Chondrocyte (in vitro differentiated cells): ENCODE measurements around the gene RALGPS1. TPM values are rescaled to one million over a fixed set of nuclear protein-coding genes. Genes with fewer than 3 reads are reported as not detected.

Experiments used
- DNase-seq: peaks from one replicate; pipeline ENCODE4 v3.0.0; 2021; ENCODE audit warnings: mixed read lengths, low spot score
- H3K27ac Mint-ChIP-seq: one replicate; pipeline ENCODE4 v1.8.0; 2021; ENCODE audit warnings: mild to moderate bottlenecking, moderate library complexity, mixed read lengths; ENCODE audit not compliant: unreplicated experiment
- H3K27me3 Mint-ChIP-seq: 2 replicates; pipeline ENCODE4 v1.8.0; 2021; ENCODE audit warnings: low read depth, mixed read lengths
- H3K36me3 Mint-ChIP-seq: 2 replicates; pipeline ENCODE4 v1.8.0; 2021; ENCODE audit warnings: low read depth, mixed read lengths
- H3K4me1 Mint-ChIP-seq: 2 replicates; pipeline ENCODE4 v1.8.0; 2021; ENCODE audit warnings: low read depth, mild to moderate bottlenecking, mixed read lengths
- H3K4me3 Mint-ChIP-seq: one replicate; pipeline ENCODE4 v1.8.0; 2021; ENCODE audit warnings: mild to moderate bottlenecking, moderate library complexity, mixed read lengths; ENCODE audit not compliant: unreplicated experiment
- H3K9me3 Mint-ChIP-seq: 2 replicates; pipeline ENCODE4 v1.8.0; 2021; ENCODE audit warnings: low read depth, mixed read lengths
- total RNA-seq: library from RNA; stranded (reverse); gene quantifications from 3 replicates; pipeline ENCODE4 v1.2.1, GENCODE V29; 2021
- TF ChIP-seq, protein P1 (sequence below): fragments of 200-600 bp; sonication (generic); IDR thresholded peaks from 2 replicates; pipeline ENCODE4 v1.5.0; 2021; ENCODE audit warnings: antibody characterized with exemption, mild to moderate bottlenecking, moderate library complexity

RALGPS1 gene
- total RNA-seq, 1 donor from 2014 or later, result 8.1 TPM

- TF ChIP-seq, protein P1, sequence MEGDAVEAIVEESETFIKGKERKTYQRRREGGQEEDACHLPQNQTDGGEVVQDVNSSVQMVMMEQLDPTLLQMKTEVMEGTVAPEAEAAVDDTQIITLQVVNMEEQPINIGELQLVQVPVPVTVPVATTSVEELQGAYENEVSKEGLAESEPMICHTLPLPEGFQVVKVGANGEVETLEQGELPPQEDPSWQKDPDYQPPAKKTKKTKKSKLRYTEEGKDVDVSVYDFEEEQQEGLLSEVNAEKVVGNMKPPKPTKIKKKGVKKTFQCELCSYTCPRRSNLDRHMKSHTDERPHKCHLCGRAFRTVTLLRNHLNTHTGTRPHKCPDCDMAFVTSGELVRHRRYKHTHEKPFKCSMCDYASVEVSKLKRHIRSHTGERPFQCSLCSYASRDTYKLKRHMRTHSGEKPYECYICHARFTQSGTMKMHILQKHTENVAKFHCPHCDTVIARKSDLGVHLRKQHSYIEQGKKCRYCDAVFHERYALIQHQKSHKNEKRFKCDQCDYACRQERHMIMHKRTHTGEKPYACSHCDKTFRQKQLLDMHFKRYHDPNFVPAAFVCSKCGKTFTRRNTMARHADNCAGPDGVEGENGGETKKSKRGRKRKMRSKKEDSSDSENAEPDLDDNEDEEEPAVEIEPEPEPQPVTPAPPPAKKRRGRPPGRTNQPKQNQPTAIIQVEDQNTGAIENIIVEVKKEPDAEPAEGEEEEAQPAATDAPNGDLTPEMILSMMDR, result no peak
- no peaks in the 10 kb centered on the region for H3K9me3 Mint-ChIP-seq
- H3K27me3 Mint-ChIP-seq, result no peaks in the 10 kb centered on the region
- H3K4me3 Mint-ChIP-seq, result no peak overlapping the region
- peaks cover 16% of the 10 kb centered on the region for H3K36me3 Mint-ChIP-seq
- H3K27ac Mint-ChIP-seq, result no peak overlapping the region
- H3K4me1 Mint-ChIP-seq, result peaks cover 28% of the 10 kb centered on the region
- DNase-seq, result no peak
Measured at GRCh38 chr9:126875756-126876510, 38.6 kb upstream of the RALGPS1 start.

DNA sequence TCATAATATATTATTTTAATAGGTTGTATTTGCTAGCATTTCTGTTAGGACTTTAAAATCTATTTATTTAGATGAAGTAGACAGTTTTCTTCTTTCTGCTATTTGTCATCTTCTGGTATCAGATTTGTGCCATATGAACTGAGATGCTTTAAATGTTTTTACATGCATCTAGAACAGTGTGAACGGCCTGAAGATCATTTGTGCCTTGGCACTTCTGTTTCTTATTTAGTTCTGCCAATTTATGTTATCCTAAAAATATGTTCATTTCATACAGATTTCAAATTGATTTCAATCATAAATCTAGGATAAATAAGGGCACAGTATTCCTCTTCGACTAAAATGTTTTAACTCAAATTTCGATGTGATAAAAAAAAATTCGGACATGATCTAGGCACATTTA lies 38.1 kb upstream of the RALGPS1 start:
- H3K36me3 Mint-ChIP-seq, result peaks cover 18% of the 10 kb centered on the region
- H3K4me3 Mint-ChIP-seq, result no peak overlapping the region
- TF ChIP-seq, protein P1, result no peak
- no peak for DNase-seq
- H3K27me3 Mint-ChIP-seq, result no peaks in the 10 kb centered on the region
- no peak overlapping the region for H3K27ac Mint-ChIP-seq
- peaks cover 28% of the 10 kb centered on the region for H3K4me1 Mint-ChIP-seq
- H3K9me3 Mint-ChIP-seq, result no peaks in the 10 kb centered on the region

DNA sequence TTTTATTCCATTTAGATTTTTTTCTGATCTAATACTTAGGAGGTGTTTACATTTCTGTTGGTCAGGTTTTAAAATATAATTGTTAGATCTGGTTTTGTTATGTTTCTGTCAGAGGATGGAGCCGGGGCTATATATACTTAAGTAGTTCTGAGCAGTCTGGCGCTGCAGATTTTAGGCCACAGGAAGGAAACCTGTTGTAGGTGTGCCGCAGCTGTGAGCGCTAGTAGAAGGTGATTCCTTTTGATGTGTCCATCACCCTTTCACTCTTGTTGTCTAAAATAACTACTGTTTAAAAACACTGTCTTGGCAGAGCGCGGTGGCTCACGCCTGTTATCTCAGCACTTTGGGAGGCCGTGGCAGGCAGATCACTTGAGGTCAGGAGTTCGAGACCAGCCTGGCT lies 37.2 kb upstream of the RALGPS1 start:
- TF ChIP-seq, protein P1, result no peak

GRCh38 chr9:126879288-126879687 lies 35.3 kb upstream of the RALGPS1 start:
- H3K9me3 Mint-ChIP-seq, result no peaks in the 10 kb centered on the region
- DNase-seq, result no peak
- H3K27ac Mint-ChIP-seq, result no peak overlapping the region
- no peaks in the 10 kb centered on the region for H3K27me3 Mint-ChIP-seq
- H3K4me1 Mint-ChIP-seq, result peaks cover 21% of the 10 kb centered on the region
- no peak overlapping the region for H3K4me3 Mint-ChIP-seq
- H3K36me3 Mint-ChIP-seq, result peaks cover 23% of the 10 kb centered on the region
- TF ChIP-seq, protein P1, result no peak

More for the DNA sequence above, 37.2 kb upstream of the RALGPS1 start:
- Mint-ChIP-seq H3K9me3 (no peaks in the 10 kb centered on the region), H3K4me1 (peaks cover 27% of the 10 kb centered on the region), H3K27ac (no peak overlapping the region), H3K4me3 (no peak overlapping the region), H3K27me3 (no peaks in the 10 kb centered on the region), H3K36me3 (peaks cover 23% of the 10 kb centered on the region)
- DNase-seq, result no peak

DNA sequence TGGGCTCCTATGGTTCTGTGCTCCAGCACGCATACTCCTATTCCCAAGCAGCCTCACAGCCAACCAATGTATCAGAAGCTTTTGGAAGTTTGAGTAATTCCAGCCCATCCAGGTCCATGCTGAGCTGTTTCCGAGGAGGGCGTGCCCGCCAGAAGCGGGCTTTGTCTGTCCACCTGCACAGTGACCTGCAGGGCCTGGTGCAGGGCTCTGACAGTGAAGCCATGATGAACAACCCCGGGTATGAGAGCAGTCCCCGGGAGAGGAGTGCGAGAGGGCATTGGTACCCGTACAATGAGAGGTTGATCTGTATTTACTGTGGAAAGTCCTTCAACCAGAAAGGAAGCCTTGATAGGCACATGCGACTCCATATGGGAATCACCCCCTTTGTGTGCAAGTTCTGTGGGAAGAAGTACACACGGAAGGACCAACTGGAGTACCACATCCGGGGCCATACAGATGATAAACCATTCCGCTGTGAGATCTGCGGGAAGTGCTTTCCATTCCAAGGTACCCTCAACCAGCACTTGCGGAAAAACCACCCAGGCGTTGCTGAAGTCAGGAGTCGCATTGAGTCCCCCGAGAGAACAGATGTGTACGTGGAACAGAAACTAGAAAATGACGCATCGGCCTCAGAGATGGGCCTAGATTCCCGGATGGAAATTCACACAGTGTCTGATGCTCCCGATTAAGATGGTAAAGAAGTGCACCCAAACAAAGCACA lies 34.2 kb upstream of the RALGPS1 start:
- no peak for DNase-seq
- H3K27me3 Mint-ChIP-seq, result no peaks in the 10 kb centered on the region
- peaks cover 23% of the 10 kb centered on the region for H3K36me3 Mint-ChIP-seq
- TF ChIP-seq, protein P1, result no peak
- H3K9me3 Mint-ChIP-seq, result no peaks in the 10 kb centered on the region
- peaks cover 14% of the 10 kb centered on the region for H3K4me1 Mint-ChIP-seq
- H3K27ac Mint-ChIP-seq, result no peak overlapping the region
- H3K4me3 Mint-ChIP-seq, result no peak overlapping the region
